GM18868 (cell line): ENCODE data around the gene ZNF519.
"Not testable (repeated sequence)": the region's sequence is repeated elsewhere in the genome, so short reads cannot be mapped to it uniquely, and the experiment has no call there.

Experiments
- ATAC-seq: cut with Tn5 transposase; IDR thresholded peaks from one replicate; pipeline ENCODE4 v1.9.1; 2021; ENCODE audit warnings: mild to moderate bottlenecking, moderate library complexity; ENCODE audit not compliant: unreplicated experiment

Gene ZNF519

GRCh38 chr18:14147935-14148865 is 16.0 kb upstream of the ZNF519 start:
- not testable (repeated sequence) for ATAC-seq

- not testable (repeated sequence) for ATAC-seq
Observed at GRCh38 chr18:14146771-14147170, 14.5 kb upstream of the ZNF519 start.

- ATAC-seq, result not testable (repeated sequence)
Observed at GRCh38 chr18:14145581-14146338, 13.5 kb upstream of the ZNF519 start.

GRCh38 chr18:14145021-14145420 is 12.8 kb upstream of the ZNF519 start:
- not testable (repeated sequence) for ATAC-seq

- no peak for ATAC-seq
Observed at GRCh38 chr18:14144628-14144895, 12.3 kb upstream of the ZNF519 start.

GRCh38 chr18:14143871-14144627 is 11.8 kb upstream of the ZNF519 start:
- not testable (repeated sequence) for ATAC-seq

- not testable (repeated sequence) for ATAC-seq
Observed at GRCh38 chr18:14143396-14143795, 11.2 kb upstream of the ZNF519 start.

- ATAC-seq, result not testable (repeated sequence)
Observed at GRCh38 chr18:14142177-14142576, 9.9 kb upstream of the ZNF519 start.

GRCh38 chr18:14139583-14139982 is 7.3 kb upstream of the ZNF519 start:
- not testable (repeated sequence) for ATAC-seq

GRCh38 chr18:14137971-14138370 is 5.7 kb upstream of the ZNF519 start:
- ATAC-seq, result not testable (repeated sequence)

GRCh38 chr18:14131696-14132270 is 452 bp downstream of the ZNF519 start:
- peak; percentile 20 for ATAC-seq

- not testable (repeated sequence) for ATAC-seq
Observed at GRCh38 chr18:14130804-14131203, 1.4 kb downstream of the ZNF519 start.

GRCh38 chr18:14124689-14125088 is 7.5 kb downstream of the ZNF519 start:
- ATAC-seq, result no peak

- no peak for ATAC-seq
Observed at GRCh38 chr18:14122097-14122496, 10.1 kb downstream of the ZNF519 start.

- no peak for ATAC-seq
Observed at GRCh38 chr18:14120926-14121325, 11.3 kb downstream of the ZNF519 start.

- no peak for ATAC-seq
Observed at GRCh38 chr18:14117606-14118005, 14.6 kb downstream of the ZNF519 start.

- ATAC-seq, result no peak
Observed at GRCh38 chr18:14106906-14107305, 25.3 kb downstream of the ZNF519 start.

GRCh38 chr18:14104906-14105748 is 27.1 kb downstream of the ZNF519 start:
- ATAC-seq, result no peak

- ATAC-seq, result no peak
Observed at GRCh38 chr18:14104201-14104600, 28.0 kb downstream of the ZNF519 start.
